ENCODE results near the gene TYW1B. TPM values are rescaled to one million over a fixed set of nuclear protein-coding genes. Genes with fewer than 3 reads are reported as not detected.

TYW1B gene
- total and polyA plus RNA-seq, 8 donors = 0.93 to 21.0 (median 2.0) TPM

Small RNAs within 50 kb of the gene (small RNA-seq; reads per million reads assigned to genes)
- gene AC211469.2 = 0 reads per million in 4 donors
- gene MIR4650-2 = 0 reads per million in 4 donors
- gene RN7SL377P = 0 reads per million in 4 donors
- 0 reads per million in 4 donors for gene RN7SL625P

Other genes with a start within 250 kb of the TYW1B start
- gene POM121, start 96.9 kb upstream of the TYW1B start, total RNA-seq = 10 to 100 TPM; 12.1 to 66.3 (median 23.9) TPM
- 1 to 10 TPM; 7.5 to 9.8 (median 7.5) TPM for gene POM121, start 96.9 kb upstream of the TYW1B start, polyA plus RNA-seq
- gene TRIM74, start 141.3 kb upstream of the TYW1B start, total RNA-seq = 1 to 10 TPM in 1 of 5 donors, not detected in 4; 3.1 TPM
- 10 to 100 TPM in 1 of 3 donors, 1 to 10 TPM in 2; 6.2 to 14.1 (median 7.9) TPM for gene TRIM74, start 141.3 kb upstream of the TYW1B start, polyA plus RNA-seq
- gene SPDYE8, start 201.6 kb upstream of the TYW1B start, total RNA-seq = under 1 TPM in 1 of 5 donors, not detected in 4; 0.18 TPM
- not detected for gene SPDYE8, start 201.6 kb upstream of the TYW1B start, polyA plus RNA-seq
- gene SPDYE11, start 229.7 kb upstream of the TYW1B start, total RNA-seq = under 1 TPM in 1 of 5 donors, not detected in 4; 0.37 TPM
- gene SPDYE11, start 229.7 kb upstream of the TYW1B start, polyA plus RNA-seq = not detected